GM23248 (cell line): ENCODE measurements around the gene CFAP45. TPM values are rescaled to one million over a fixed set of nuclear protein-coding genes. Genes with fewer than 3 reads are reported as not detected.

Experiments used
- DNase-seq: peaks from one replicate; pipeline ENCODE4 v3.0.0-alpha.2; 2015
- H2AFZ ChIP-seq: fragments of 200-600 bp; sonication (generic); 2 replicates; pipeline ENCODE4 v1.6.1; 2016; ENCODE audit warnings: antibody characterized with exemption
- H3F3A ChIP-seq: fragments of 200-600 bp; sonication (generic); 2 replicates; pipeline ENCODE4 v1.6.1; 2016; ENCODE audit warnings: mild to moderate bottlenecking, antibody characterized with exemption, mixed run types; ENCODE audit not compliant: insufficient read depth
- H3K27ac ChIP-seq: fragments of 200-600 bp; sonication (generic); 2 replicates; pipeline ENCODE4 v1.5.1; 2016; ENCODE audit warnings: mild to moderate bottlenecking
- H3K27me3 ChIP-seq: fragments of 200-600 bp; sonication (generic); replicated peaks from 2 replicates; pipeline ENCODE4 v1.6.1; 2016; ENCODE audit warnings: mild to moderate bottlenecking; ENCODE audit not compliant: insufficient read depth
- H3K36me3 ChIP-seq: fragments of 200-600 bp; sonication (generic); 2 replicates; pipeline ENCODE4 v1.6.1; 2016; ENCODE audit warnings: low read depth, mild to moderate bottlenecking
- H3K4me1 ChIP-seq: fragments of 200-600 bp; sonication (generic); 2 replicates; pipeline ENCODE4 v1.6.1; 2016; ENCODE audit warnings: mild to moderate bottlenecking; ENCODE audit not compliant: insufficient read depth
- H3K4me2 ChIP-seq: fragments of 200-600 bp; sonication (generic); one replicate; pipeline ENCODE4 v1.6.1; 2016; ENCODE audit warnings: mild to moderate bottlenecking; ENCODE audit not compliant: unreplicated experiment
- H3K4me3 ChIP-seq: fragments of 200-600 bp; sonication (generic); 2 replicates; pipeline ENCODE4 v1.5.1; 2016; ENCODE audit warnings: mild to moderate bottlenecking
- H3K79me2 ChIP-seq: fragments of 200-600 bp; sonication (generic); 2 replicates; pipeline ENCODE4 v1.6.1; 2016; ENCODE audit warnings: mild to moderate bottlenecking; ENCODE audit not compliant: insufficient read depth
- H3K9ac ChIP-seq: fragments of 200-600 bp; sonication (generic); 2 replicates; pipeline ENCODE4 v1.6.1; 2016; ENCODE audit warnings: mild to moderate bottlenecking
- H3K9me2 ChIP-seq: fragments of 200-600 bp; sonication (generic); 2 replicates; pipeline ENCODE4 v1.6.1; 2016; ENCODE audit warnings: mixed run types, mild to moderate bottlenecking, moderate library complexity; ENCODE audit not compliant: insufficient read depth
- H3K9me3 ChIP-seq: fragments of 200-600 bp; sonication (generic); one replicate; pipeline ENCODE4 v1.6.1; 2017; ENCODE audit warnings: low read depth
- H4K20me1 ChIP-seq: fragments of 200-600 bp; sonication (generic); 2 replicates; pipeline ENCODE4 v1.6.0; 2016; ENCODE audit not compliant: insufficient read depth
- EZH2 ChIP-seq: fragments of 200-600 bp; sonication (generic); IDR thresholded peaks from 2 replicates; pipeline ENCODE4 v1.6.1; 2018; ENCODE audit warnings: antibody characterized with exemption, mild to moderate bottlenecking; ENCODE audit not compliant: insufficient read depth, poor library complexity, severe bottlenecking
- EZH2phosphoT487 ChIP-seq: fragments of 200-600 bp; sonication (generic); IDR thresholded peaks from 2 replicates; pipeline ENCODE4 v1.6.1; 2018; ENCODE audit warnings: antibody characterized with exemption, moderate library complexity, mild to moderate bottlenecking, low read depth; ENCODE audit not compliant: insufficient read depth
- WGBS, 2 experiments: methylation state at CpG; one replicate each; pipeline ENCODE4 v1.1.6; 2015 to 2017; ENCODE audit warnings: low lambda C conversion rate in 2 of 2, low coverage in 1 of 2; ENCODE audit errors: missing lambda C conversion rate in 2 of 2; 5-methylcytosine and 5-hydroxymethylcytosine counted together
- in situ Hi-C: fragments of 300-500 bp; cut with MboI; formaldehyde crosslinking; loops from 2 replicates; pipeline ENCODE4 v1.15.0; 2020
- polyA plus RNA-seq: library from polyadenylated mRNA; unstranded; fragments of >200 nt; fragmentation: Nextera tagmentation; extraction: Ambion mirVana; gene quantifications from 2 replicates; pipeline ENCODE4 v1.2.1, GENCODE V29; 2016
- total RNA-seq: library from RNA; depleted of rRNA; stranded (reverse); fragments of >200 nt; shearing (Covaris generic); gene quantifications from 2 replicates; pipeline ENCODE4 v1.2.3, GENCODE V29; 2014

CFAP45 gene
- total and polyA plus RNA-seq, 2 experiments from 2014 or later, result 0.51 TPM; not detected in 1

GRCh38 chr1:159889202-159889601 lies 10.8 kb downstream of the CFAP45 start:
- no peak for DNase-seq
- Histone ChIP-seq H2AFZ (peak overlapping the region; percentile 63; the same call in 1 of the 2 replicates), H3F3A (peaks cover 6% of the 10 kb centered on the region; the same call in 1 of the 2 replicates), H3K4me3 (no peak overlapping the region), H4K20me1 (no peaks in the 10 kb centered on the region), H3K79me2 (no peaks in the 10 kb centered on the region), H3K9me3 (no peaks in the 10 kb centered on the region), H3K4me1 (peaks cover 21% of the 10 kb centered on the region), H3K27ac (peak overlapping the region; percentile 29; the same call in 1 of the 2 replicates), H3K9me2 (no peaks in the 10 kb centered on the region), H3K4me2 (no peak overlapping the region), H3K9ac (no peak overlapping the region), H3K27me3 (no peaks in the 10 kb centered on the region), H3K36me3 (no peaks in the 10 kb centered on the region)
- TF ChIP-seq EZH2 (no peak), EZH2phosphoT487 (no peak)
- WGBS, 2 experiments, result 90 to 91% methylated on average over 4 of the region's 4 CpGs
- in situ Hi-C loops, result no loop called here

- Histone ChIP-seq H3K4me2 (no peak overlapping the region), H2AFZ (no peak overlapping the region), H3K27ac (no peak overlapping the region), H3K9me3 (no peaks in the 10 kb centered on the region), H3K9me2 (no peaks in the 10 kb centered on the region), H3K79me2 (no peaks in the 10 kb centered on the region), H3K9ac (no peak overlapping the region), H3K27me3 (no peaks in the 10 kb centered on the region), H4K20me1 (no peaks in the 10 kb centered on the region), H3F3A (peaks cover 29% of the 10 kb centered on the region), H3K4me3 (no peak overlapping the region), H3K36me3 (no peaks in the 10 kb centered on the region), H3K4me1 (peaks cover 31% of the 10 kb centered on the region)
- DNase-seq, result no peak
- no peak for TF ChIP-seq EZH2phosphoT487
- no peak for TF ChIP-seq EZH2
- WGBS, 2 experiments, result 80 to 82% methylated on average over 8 of the region's 8 CpGs
- in situ Hi-C loops, result no loop called here
Observed at GRCh38 chr1:159884296-159884695, 15.7 kb downstream of the CFAP45 start.

DNA sequence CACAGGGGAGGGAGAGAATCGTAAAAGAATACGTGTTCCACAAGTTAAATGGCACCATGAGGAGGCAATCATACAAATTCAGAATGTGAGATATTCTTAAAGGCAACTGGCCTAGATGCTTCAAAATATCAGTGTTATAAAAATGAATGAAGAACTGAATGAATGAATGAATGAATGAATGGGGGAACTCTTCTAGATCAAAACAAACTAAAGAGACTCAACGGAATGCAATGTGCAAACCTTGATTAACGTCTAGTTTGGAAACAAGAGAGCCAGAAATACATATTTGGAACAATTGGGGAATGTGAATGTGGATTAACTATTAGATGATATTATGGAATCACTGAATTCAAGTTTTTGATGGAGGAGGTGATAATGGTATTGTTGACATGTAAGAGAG lies 16.8 kb downstream of the CFAP45 start:
- H3K9me2 ChIP-seq, result no peaks in the 10 kb centered on the region
- no peaks in the 10 kb centered on the region for H3K27me3 ChIP-seq
- no peak overlapping the region for H3K4me2 ChIP-seq
- H4K20me1 ChIP-seq, result no peaks in the 10 kb centered on the region
- H3K9me3 ChIP-seq, result no peaks in the 10 kb centered on the region
- peaks cover 36% of the 10 kb centered on the region for H3F3A ChIP-seq
- H3K36me3 ChIP-seq, result no peaks in the 10 kb centered on the region
- peaks cover 36% of the 10 kb centered on the region for H3K4me1 ChIP-seq
- no peak for DNase-seq
- no peak overlapping the region for H3K27ac ChIP-seq
- H3K9ac ChIP-seq, result no peak overlapping the region
- 57 to 61% methylated on average over 4 of the region's 4 CpGs for WGBS, 2 experiments
- no peak overlapping the region for H2AFZ ChIP-seq
- no peak overlapping the region for H3K4me3 ChIP-seq
- TF ChIP-seq EZH2 (no peak), EZH2phosphoT487 (no peak)
- in situ Hi-C loops, result no loop called here
- H3K79me2 ChIP-seq, result no peaks in the 10 kb centered on the region

DNA sequence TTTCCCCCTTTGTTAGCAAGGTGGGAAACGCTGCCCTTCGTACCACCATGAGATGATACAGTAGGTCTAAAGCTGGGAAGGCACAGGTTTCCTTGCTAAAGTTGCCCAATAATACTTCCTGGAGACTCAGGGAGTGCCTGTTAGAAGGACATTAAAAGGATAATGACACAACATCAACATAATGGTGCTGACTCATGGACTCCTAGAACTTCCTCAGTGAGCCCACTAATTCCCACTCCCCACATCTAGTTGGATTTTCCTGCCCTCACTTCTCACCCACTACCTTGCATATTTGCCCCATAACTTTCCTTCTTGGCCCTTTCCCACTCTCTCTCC lies 17.5 kb downstream of the CFAP45 start:
- H3K27me3 ChIP-seq, result no peaks in the 10 kb centered on the region
- TF ChIP-seq EZH2, result no peak
- no peak for TF ChIP-seq EZH2phosphoT487
- H3F3A ChIP-seq, result peaks cover 36% of the 10 kb centered on the region
- DNase-seq, result peak; percentile 72
- H3K9me3 ChIP-seq, result no peaks in the 10 kb centered on the region
- 90 to 100% methylated on average over 2 of the region's 2 CpGs for WGBS, 2 experiments
- H3K27ac ChIP-seq, result peak overlapping the region; percentile 79
- no peaks in the 10 kb centered on the region for H3K36me3 ChIP-seq
- in situ Hi-C loops, result no loop called here
- H3K4me1 ChIP-seq, result peaks cover 36% of the 10 kb centered on the region
- H3K9ac ChIP-seq, result peak overlapping the region; percentile 51
- no peak overlapping the region for H2AFZ ChIP-seq
- H3K9me2 ChIP-seq, result no peaks in the 10 kb centered on the region
- no peaks in the 10 kb centered on the region for H4K20me1 ChIP-seq
- H3K4me3 ChIP-seq, result 0 out of 2 replicates have a peak overlapping the region, but pooled peaks have one; percentile 14
- peak overlapping the region; percentile 72 for H3K4me2 ChIP-seq
- H3K79me2 ChIP-seq, result no peaks in the 10 kb centered on the region
